MCF 10A (cell line): ENCODE results near the gene PPT2. TPM values are rescaled to one million over a fixed set of nuclear protein-coding genes. Genes with fewer than 3 reads are reported as not detected.
"Not testable (repeated sequence)": the region's sequence is repeated elsewhere in the genome, so short reads cannot be mapped to it uniquely, and the experiment has no call there.

ENCODE experiments used
- BruUV-seq: library from RNA; stranded (reverse); fragments of 400-500 nt; replicated peaks from 2 replicates; lab custom pipeline; 2021; lab: Mats Ljungman, UMichigan
- CTCF ChIA-PET: fragments of 300-600 bp; sonication (Branson Sonifier 250); formaldehyde crosslinking; extraction: SDS; loops from one replicate; lab custom pipeline; 2021; ENCODE audit warnings: antibody characterized with exemption, inconsistent platforms; lab: Yijun Ruan, JAX
- POLR2A ChIA-PET: fragments of 300-600, 350-650 bp; sonication (Branson Sonifier 250); formaldehyde crosslinking; extraction: SDS; loops from one replicate; lab custom pipeline; 2020; ENCODE audit warnings: antibody characterized with exemption, inconsistent platforms; lab: Yijun Ruan, JAX
- DNase-seq: peaks from one replicate; pipeline ENCODE4 v3.0.0-alpha.2; 2018; ENCODE audit not compliant: unreplicated experiment
- H3K27ac Mint-ChIP-seq: one replicate; pipeline ENCODE4 v1.8.0; 2022; ENCODE audit warnings: mild to moderate bottlenecking, low read depth, mixed read lengths; ENCODE audit not compliant: unreplicated experiment
- H3K27me3 Mint-ChIP-seq: one replicate; pipeline ENCODE4 v1.8.0; 2022; ENCODE audit warnings: mixed read lengths; ENCODE audit not compliant: insufficient read depth, unreplicated experiment
- H3K36me3 Mint-ChIP-seq: one replicate; pipeline ENCODE4 v1.8.0; 2022; ENCODE audit warnings: mild to moderate bottlenecking, moderate library complexity, mixed read lengths; ENCODE audit not compliant: insufficient read depth, unreplicated experiment
- H3K4me1 Mint-ChIP-seq: one replicate; pipeline ENCODE4 v1.8.0; 2022; ENCODE audit warnings: mixed read lengths; ENCODE audit not compliant: insufficient read depth, unreplicated experiment
- H3K4me3 Mint-ChIP-seq: one replicate; pipeline ENCODE4 v1.8.0; 2022; ENCODE audit warnings: mild to moderate bottlenecking, moderate library complexity, mixed read lengths; ENCODE audit not compliant: unreplicated experiment
- H3K9me3 Mint-ChIP-seq: one replicate; pipeline ENCODE4 v1.8.0; 2022; ENCODE audit warnings: mixed read lengths; ENCODE audit not compliant: unreplicated experiment
- intact Hi-C: fragments of 100-400 bp; cut with micrococcal nuclease; formaldehyde crosslinking; loops from 2 replicates; pipeline ENCODE4 v1.14.1; 2022
- microRNA-seq: library from miRNA; unstranded; fragments of <30 nt; microRNA quantifications from one replicate; pipeline ENCODE4 v1.2.0, GENCODE V29; 2022
- total RNA-seq: library from RNA; stranded (reverse); gene quantifications from 2 replicates; pipeline ENCODE4 v1.2.3, GENCODE V29; 2022
- TF ChIP-seq, protein P1 (sequence below): fragments of 200-600 bp; IDR thresholded peaks from one replicate; pipeline ENCODE4 v1.8.0; 2022; ENCODE audit warnings: antibody characterized with exemption, mild to moderate bottlenecking; ENCODE audit not compliant: unreplicated experiment

PPT2 gene
- total RNA-seq, 1 experiment from 2014 or later, result 3.7 TPM

DNA sequence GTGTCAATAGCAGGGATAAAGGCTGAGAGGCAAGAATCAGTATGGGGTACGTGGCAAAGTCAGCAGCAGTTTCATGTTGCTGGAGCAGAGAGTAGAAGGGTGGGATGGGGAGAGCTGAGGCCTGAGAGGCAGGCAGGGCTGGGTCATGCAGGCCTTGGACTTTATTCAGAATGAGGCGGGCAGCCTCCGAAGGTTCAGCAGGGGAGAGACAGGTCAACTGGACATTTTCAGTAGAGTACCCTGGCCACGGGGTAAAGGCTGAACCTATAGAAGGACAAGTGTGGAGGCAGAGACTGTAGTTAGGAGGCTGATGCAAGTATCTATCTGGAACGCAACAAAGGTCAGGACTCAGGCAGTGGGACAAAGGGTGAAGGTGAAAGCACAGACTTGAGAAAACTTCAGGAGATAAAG, 56.3 kb downstream of the PPT2 start:
- TF ChIP-seq, protein P1, sequence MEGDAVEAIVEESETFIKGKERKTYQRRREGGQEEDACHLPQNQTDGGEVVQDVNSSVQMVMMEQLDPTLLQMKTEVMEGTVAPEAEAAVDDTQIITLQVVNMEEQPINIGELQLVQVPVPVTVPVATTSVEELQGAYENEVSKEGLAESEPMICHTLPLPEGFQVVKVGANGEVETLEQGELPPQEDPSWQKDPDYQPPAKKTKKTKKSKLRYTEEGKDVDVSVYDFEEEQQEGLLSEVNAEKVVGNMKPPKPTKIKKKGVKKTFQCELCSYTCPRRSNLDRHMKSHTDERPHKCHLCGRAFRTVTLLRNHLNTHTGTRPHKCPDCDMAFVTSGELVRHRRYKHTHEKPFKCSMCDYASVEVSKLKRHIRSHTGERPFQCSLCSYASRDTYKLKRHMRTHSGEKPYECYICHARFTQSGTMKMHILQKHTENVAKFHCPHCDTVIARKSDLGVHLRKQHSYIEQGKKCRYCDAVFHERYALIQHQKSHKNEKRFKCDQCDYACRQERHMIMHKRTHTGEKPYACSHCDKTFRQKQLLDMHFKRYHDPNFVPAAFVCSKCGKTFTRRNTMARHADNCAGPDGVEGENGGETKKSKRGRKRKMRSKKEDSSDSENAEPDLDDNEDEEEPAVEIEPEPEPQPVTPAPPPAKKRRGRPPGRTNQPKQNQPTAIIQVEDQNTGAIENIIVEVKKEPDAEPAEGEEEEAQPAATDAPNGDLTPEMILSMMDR, result no peak
- no peaks in the 10 kb centered on the region for H3K9me3 Mint-ChIP-seq
- no TSS peak for BruUV-seq
- ChIA-PET POLR2A (no interaction called here), CTCF (no interaction called here)
- H3K27me3 Mint-ChIP-seq, result peaks cover 3% of the 10 kb centered on the region
- no peak overlapping the region for H3K4me3 Mint-ChIP-seq
- H3K36me3 Mint-ChIP-seq, result peaks cover 1% of the 10 kb centered on the region
- peaks cover 10% of the 10 kb centered on the region for H3K4me1 Mint-ChIP-seq
- intact Hi-C loops, result no loop called here
- DNase-seq, result no peak
- H3K27ac Mint-ChIP-seq, result no peak overlapping the region

DNA sequence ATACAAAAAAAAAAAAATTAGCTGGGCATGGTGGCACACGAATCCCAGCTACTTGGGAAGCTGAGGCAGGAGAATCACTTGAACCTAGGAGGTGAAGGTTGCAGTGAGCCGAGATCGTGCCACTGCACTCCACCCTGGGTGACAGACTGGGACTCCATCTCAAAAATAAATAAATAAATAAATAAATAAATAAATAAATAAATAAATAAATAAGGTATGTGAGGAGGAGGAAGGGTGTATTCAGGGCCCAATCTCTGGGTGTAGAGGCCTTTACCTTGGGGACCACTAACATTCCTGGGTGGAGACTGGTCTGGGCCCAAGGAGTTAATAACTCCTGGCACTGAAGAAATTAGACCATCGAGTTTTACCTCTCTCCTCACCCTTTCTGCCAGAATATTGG, 57.5 kb downstream of the PPT2 start:
- intact Hi-C loops, H3K9me3 Mint-ChIP-seq, H3K4me3 Mint-ChIP-seq, BruUV-seq, POLR2A ChIA-PET, H3K36me3 Mint-ChIP-seq, H3K27ac Mint-ChIP-seq, DNase-seq: not testable (repeated sequence)
- H3K27me3 Mint-ChIP-seq, result peaks cover 11% of the 10 kb centered on the region
- H3K4me1 Mint-ChIP-seq, result peaks cover 10% of the 10 kb centered on the region
- CTCF ChIA-PET, result interaction anchor here (1.4 kb wide), 1 partner anchor 93 kb away, joined by 4 read pairs; no protein-coding TSS in a partner anchor

DNA sequence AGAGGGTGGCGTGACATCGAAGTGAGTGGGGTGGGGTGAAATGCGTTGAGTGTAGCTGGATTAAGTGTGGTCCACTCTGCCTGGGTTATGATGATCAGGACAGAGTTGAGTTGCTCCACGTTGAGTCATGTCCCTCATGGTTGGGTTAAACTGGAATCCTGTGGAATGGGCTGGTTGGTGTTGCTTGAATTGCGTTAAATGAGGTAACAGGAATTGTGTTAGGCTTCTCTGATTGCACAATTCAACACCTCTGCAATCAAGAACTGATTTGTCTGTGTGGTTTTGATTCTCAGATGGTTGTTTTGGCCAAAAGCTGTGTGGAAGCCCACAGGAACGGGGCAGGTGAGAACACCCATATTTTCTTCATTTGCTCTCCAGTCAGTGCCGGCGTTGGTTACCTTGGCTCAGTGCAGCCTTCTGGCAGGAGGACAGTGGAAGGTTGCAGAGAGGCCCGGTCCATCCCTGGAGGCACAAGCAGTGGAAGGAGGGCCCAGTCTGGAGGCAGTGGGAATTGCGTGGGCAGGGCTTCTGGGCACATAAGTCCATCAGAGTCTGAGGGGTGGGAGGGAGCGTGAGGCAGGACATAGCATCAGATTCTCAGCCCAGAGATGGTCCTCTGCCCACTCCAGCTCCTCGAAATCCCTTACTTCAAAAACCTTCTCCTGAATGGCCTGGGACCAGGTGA, 58.3 kb downstream of the PPT2 start:
- DNase-seq, result peak; percentile 69
- intact Hi-C loops, result no loop called here
- TF ChIP-seq, protein P1, result no peak
- no peaks in the 10 kb centered on the region for H3K36me3 Mint-ChIP-seq
- no peaks in the 10 kb centered on the region for H3K9me3 Mint-ChIP-seq
- H3K4me1 Mint-ChIP-seq, result peaks cover 10% of the 10 kb centered on the region
- H3K27ac Mint-ChIP-seq, result no peak overlapping the region
- ChIA-PET CTCF (interaction anchor here (0.6 to 1.4 kb wide), 2 partner anchors 42 to 94 kb away, joined by 3 to 4 read pairs; no protein-coding TSS in a partner anchor), POLR2A (interaction anchor here (0.6 to 1.2 kb wide), 2 partner anchors 22 to 607 kb away, joined by 3 read pairs; partner anchors contain the start of gene PBX2)
- BruUV-seq, result no TSS peak
- H3K27me3 Mint-ChIP-seq, result peaks cover 19% of the 10 kb centered on the region
- no peak overlapping the region for H3K4me3 Mint-ChIP-seq

Small RNAs within 50 kb of the gene (microRNA-seq; reads per million reads assigned to microRNA genes)
- 1.9 reads per million, percentile 13 among the genes with 10 or more reads in this experiment for gene MIR6721
- not detected for gene MIR6833

Other genes with a start within 250 kb of the PPT2 start
- gene C2, start 226.4 kb upstream of the PPT2 start, total RNA-seq, result not detected in 2 replicates
- gene CFB, start 208.0 kb upstream of the PPT2 start, total RNA-seq, result 24.5 and 24.6 TPM in 2 replicates
- gene NELFE, start 195.2 kb upstream of the PPT2 start, total RNA-seq, result 90.7 and 113 TPM in 2 replicates
- gene SKIC2, start 195.0 kb upstream of the PPT2 start, total RNA-seq, result 53.1 and 66.2 TPM in 2 replicates
- 39.1 and 41.4 TPM in 2 replicates for gene DXO, start 182.0 kb upstream of the PPT2 start, total RNA-seq
- gene C4A, start 172.1 kb upstream of the PPT2 start, total RNA-seq, result 7.7 and 16.2 TPM in 2 replicates
- 7.7 and 12.7 TPM in 2 replicates for gene C4B, start 139.3 kb upstream of the PPT2 start, total RNA-seq
- gene CYP21A2, start 115.7 kb upstream of the PPT2 start, total RNA-seq, result 0.33 and 0.88 TPM in 2 replicates
- 3.0 and 4.3 TPM in 2 replicates for gene TNXB, start 44.8 kb upstream of the PPT2 start, total RNA-seq
- 65.6 and 86.5 TPM in 2 replicates for gene ATF6B, start 25.9 kb upstream of the PPT2 start, total RNA-seq
- 4.8 and 5.8 TPM in 2 replicates for gene FKBPL, start 23.9 kb upstream of the PPT2 start, total RNA-seq
- gene PRRT1, start 2.2 kb upstream of the PPT2 start, total RNA-seq, result 0.17 and 0.19 TPM in 2 replicates
- gene EGFL8, start 10.5 kb downstream of the PPT2 start, total RNA-seq, result 3.1 and 6.7 TPM in 2 replicates
- 37.8 and 43.4 TPM in 2 replicates for gene AGPAT1, start 21.9 kb downstream of the PPT2 start, total RNA-seq
- gene RNF5, start 24.3 kb downstream of the PPT2 start, total RNA-seq, result 28.1 and 29.6 TPM in 2 replicates
- gene AGER, start 30.1 kb downstream of the PPT2 start, total RNA-seq, result 8.0 and 8.4 TPM in 2 replicates
- 48.1 and 49.2 TPM in 2 replicates for gene PBX2, start 36.1 kb downstream of the PPT2 start, total RNA-seq
- gene GPSM3, start 38.5 kb downstream of the PPT2 start, total RNA-seq, result 0.71 and 0.84 TPM in 2 replicates
- not detected in 2 replicates for gene NOTCH4, start 69.9 kb downstream of the PPT2 start, total RNA-seq
- gene TSBP1, start 217.8 kb downstream of the PPT2 start, total RNA-seq, result not detected in 2 replicates